ENCODE results near the gene MOXD1. TPM values are rescaled to one million over a fixed set of nuclear protein-coding genes. Genes with fewer than 3 reads are reported as not detected.

MOXD1 gene
- total RNA-seq, 2 experiments from 2014 or later: not detected

DNA sequence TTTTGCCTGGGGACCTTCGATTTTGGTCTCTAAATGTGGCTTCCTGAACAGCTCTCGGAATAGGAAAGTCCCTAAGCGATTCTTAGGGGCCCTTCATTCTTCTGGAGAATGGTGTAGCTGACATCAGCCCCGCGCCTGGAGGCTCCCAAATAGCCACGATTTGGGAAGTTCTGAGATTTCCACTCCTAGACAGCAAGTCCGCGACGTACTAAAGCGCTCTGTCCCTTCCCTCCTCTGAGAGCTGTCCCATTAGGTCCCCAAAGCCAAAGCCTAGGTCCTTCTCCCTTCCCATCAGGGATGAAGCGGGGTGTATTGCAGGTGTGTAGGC is 756 bp downstream of the MOXD1 start:
- intact Hi-C loops (cut with micrococcal nuclease): no loop called here
- peak overlapping the region; percentile 54 for H3K4me3 Mint-ChIP-seq
- no peaks in the 10 kb centered on the region for H3K36me3 Mint-ChIP-seq (ENCODE audit: low read depth)
- DNase-seq: no peak
- ChIA-PET CTCF (interaction anchor here (2.0 kb wide), 1 partner anchor 121 kb away, joined by 5 read pairs; no protein-coding TSS in a partner anchor), POLR2A (no interaction called here)
- H3K4me1 Mint-ChIP-seq (ENCODE audit: low read depth): peaks cover 17% of the 10 kb centered on the region
- H3K27ac Mint-ChIP-seq: no peak overlapping the region
- peaks cover 57% of the 10 kb centered on the region for H3K27me3 Mint-ChIP-seq
- H3K9me3 Mint-ChIP-seq: peaks cover 4% of the 10 kb centered on the region
- no peak for ATAC-seq
- TF ChIP-seq, protein P1, sequence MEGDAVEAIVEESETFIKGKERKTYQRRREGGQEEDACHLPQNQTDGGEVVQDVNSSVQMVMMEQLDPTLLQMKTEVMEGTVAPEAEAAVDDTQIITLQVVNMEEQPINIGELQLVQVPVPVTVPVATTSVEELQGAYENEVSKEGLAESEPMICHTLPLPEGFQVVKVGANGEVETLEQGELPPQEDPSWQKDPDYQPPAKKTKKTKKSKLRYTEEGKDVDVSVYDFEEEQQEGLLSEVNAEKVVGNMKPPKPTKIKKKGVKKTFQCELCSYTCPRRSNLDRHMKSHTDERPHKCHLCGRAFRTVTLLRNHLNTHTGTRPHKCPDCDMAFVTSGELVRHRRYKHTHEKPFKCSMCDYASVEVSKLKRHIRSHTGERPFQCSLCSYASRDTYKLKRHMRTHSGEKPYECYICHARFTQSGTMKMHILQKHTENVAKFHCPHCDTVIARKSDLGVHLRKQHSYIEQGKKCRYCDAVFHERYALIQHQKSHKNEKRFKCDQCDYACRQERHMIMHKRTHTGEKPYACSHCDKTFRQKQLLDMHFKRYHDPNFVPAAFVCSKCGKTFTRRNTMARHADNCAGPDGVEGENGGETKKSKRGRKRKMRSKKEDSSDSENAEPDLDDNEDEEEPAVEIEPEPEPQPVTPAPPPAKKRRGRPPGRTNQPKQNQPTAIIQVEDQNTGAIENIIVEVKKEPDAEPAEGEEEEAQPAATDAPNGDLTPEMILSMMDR (IDR thresholded peaks at IDR 0.05): no peak

DNA sequence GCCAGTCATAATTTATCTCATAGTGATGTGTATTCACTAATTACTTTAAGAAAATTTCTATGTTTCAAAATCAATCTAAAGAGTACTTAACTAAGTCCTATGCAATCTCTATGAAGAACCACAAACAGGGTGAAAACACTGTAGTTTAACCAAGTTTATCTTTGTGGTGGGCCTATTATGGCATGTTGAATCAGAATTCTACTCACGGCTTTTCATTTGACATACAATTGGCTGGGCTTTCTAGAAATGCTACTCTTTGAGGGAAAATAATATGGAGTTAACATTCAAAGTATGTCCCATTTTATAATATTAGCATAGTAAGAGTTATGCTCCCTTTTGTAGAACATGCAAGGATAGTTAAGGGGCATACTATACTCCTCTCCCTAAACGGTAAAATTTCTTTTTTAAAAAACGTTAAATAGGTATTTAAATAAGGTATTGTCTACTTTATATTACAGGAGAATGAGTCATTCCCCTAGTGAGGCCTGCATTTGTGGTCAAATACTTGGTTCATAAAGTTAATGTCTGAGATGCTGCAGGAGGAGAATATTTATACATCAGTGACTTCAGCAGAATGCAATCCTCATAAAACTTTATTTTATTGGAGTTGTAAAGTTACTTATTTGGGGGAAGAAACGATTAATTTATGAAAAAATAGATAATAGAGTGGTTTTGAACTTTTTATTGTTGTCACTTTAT is 1.8 kb downstream of the MOXD1 start:
- intact Hi-C loops (cut with micrococcal nuclease): no loop called here
- DNase-seq: no peak
- no peak overlapping the region for H3K4me3 Mint-ChIP-seq
- ChIA-PET POLR2A (no interaction called here), CTCF (interaction anchor here (2.0 kb wide), 1 partner anchor 120 kb away, joined by 5 read pairs; no protein-coding TSS in a partner anchor)
- peaks cover 14% of the 10 kb centered on the region for H3K4me1 Mint-ChIP-seq (ENCODE audit: low read depth)
- TF ChIP-seq, protein P1 (IDR thresholded peaks at IDR 0.05): no peak
- no peaks in the 10 kb centered on the region for H3K36me3 Mint-ChIP-seq (ENCODE audit: low read depth)
- no peak overlapping the region for H3K27ac Mint-ChIP-seq
- no peak for ATAC-seq
- peaks cover 13% of the 10 kb centered on the region for H3K9me3 Mint-ChIP-seq
- peaks cover 57% of the 10 kb centered on the region for H3K27me3 Mint-ChIP-seq

DNA sequence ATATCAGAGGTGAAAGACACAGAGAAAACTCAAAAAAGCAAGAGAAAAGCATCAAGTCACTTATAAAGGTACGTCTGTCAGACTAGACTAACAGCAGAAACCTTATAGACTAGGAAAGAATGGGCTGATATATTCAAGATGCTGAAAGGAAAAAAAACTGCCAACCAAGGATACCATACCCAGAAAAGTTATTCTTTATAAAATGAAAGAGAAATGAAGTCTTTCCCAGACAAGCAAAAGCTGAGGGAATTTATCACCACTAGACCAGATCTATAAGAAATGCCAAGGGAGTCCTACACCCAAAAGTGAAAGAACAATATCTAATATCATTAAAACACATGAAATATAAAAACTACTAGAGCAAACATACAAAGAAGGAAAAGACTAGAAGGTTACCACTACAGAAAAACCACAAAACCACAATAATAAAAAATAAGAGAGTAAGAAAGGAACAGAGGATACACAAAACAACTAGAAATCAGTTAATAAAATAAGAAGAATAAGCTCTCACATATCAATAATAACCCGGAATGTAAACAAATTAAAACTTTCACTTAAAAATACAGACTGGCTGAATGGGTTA is 6.2 kb downstream of the MOXD1 start:
- Mint-ChIP-seq H3K36me3 (ENCODE audit: low read depth) (peaks cover 3% of the 10 kb centered on the region), H3K4me3 (no peak overlapping the region), H3K4me1 (ENCODE audit: low read depth) (no peaks in the 10 kb centered on the region), H3K27me3 (peaks cover 35% of the 10 kb centered on the region), H3K27ac (no peak overlapping the region), H3K9me3 (peaks cover 19% of the 10 kb centered on the region)
- POLR2A ChIA-PET: no interaction called here
- DNase-seq: no peak
- intact Hi-C loops (cut with micrococcal nuclease): no loop called here
- no peak for ATAC-seq
- CTCF ChIA-PET: interaction anchor here (0.9 to 3.1 kb wide), 2 partner anchors 115 kb away, joined by 5 to 28 read pairs; no protein-coding TSS in a partner anchor
- TF ChIP-seq, protein P1 (IDR thresholded peaks at IDR 0.05): no peak

GRCh38 chr6:132392792-132393191 is 8.5 kb downstream of the MOXD1 start:
- DNase-seq: no peak
- peaks cover 19% of the 10 kb centered on the region for H3K9me3 Mint-ChIP-seq
- TF ChIP-seq, protein P1 (IDR thresholded peaks at IDR 0.05): peak; percentile 24
- ChIA-PET CTCF (interaction anchor here (1.5 to 3.1 kb wide), 2 partner anchors 92 to 113 kb away, joined by 11 to 28 read pairs; no protein-coding TSS in a partner anchor), POLR2A (no interaction called here)
- no peak for ATAC-seq
- H3K36me3 Mint-ChIP-seq (ENCODE audit: low read depth): peaks cover 3% of the 10 kb centered on the region
- H3K4me1 Mint-ChIP-seq (ENCODE audit: low read depth): no peaks in the 10 kb centered on the region
- peaks cover 24% of the 10 kb centered on the region for H3K27me3 Mint-ChIP-seq
- intact Hi-C loops (cut with micrococcal nuclease): no loop called here
- H3K27ac Mint-ChIP-seq: no peak overlapping the region
- H3K4me3 Mint-ChIP-seq: no peak overlapping the region

GRCh38 chr6:132392270-132392646 is 9.0 kb downstream of the MOXD1 start:
- H3K9me3 Mint-ChIP-seq: peaks cover 19% of the 10 kb centered on the region
- intact Hi-C loops (cut with micrococcal nuclease): no loop called here
- H3K4me3 Mint-ChIP-seq: no peak overlapping the region
- H3K27ac Mint-ChIP-seq: no peak overlapping the region
- ChIA-PET POLR2A (no interaction called here), CTCF (interaction anchor here (1.5 to 3.1 kb wide), 2 partner anchors 92 to 113 kb away, joined by 11 to 28 read pairs; no protein-coding TSS in a partner anchor)
- ATAC-seq: no peak
- no peaks in the 10 kb centered on the region for H3K4me1 Mint-ChIP-seq (ENCODE audit: low read depth)
- no peak for DNase-seq
- H3K36me3 Mint-ChIP-seq (ENCODE audit: low read depth): peaks cover 3% of the 10 kb centered on the region
- H3K27me3 Mint-ChIP-seq: peaks cover 20% of the 10 kb centered on the region
- TF ChIP-seq, protein P1 (IDR thresholded peaks at IDR 0.05): no peak
